Muscle of back (tissue), 13 donors: ENCODE data around the gene RAVER1. TPM values are rescaled to one million over a fixed set of nuclear protein-coding genes. Genes with fewer than 3 reads are reported as not detected.
"Not testable (repeated sequence)": the region's sequence is repeated elsewhere in the genome, so short reads cannot be mapped to it uniquely, and the experiment has no call there.

Experiments used
- DNase-seq, 3 donors: peaks; one replicate each; pipeline versions ENCODE4 v3.0.0 to v3.0.0-alpha.2; 2013
- long read RNA-seq, 9 donors: transcript quantifications; one replicate each; lab custom pipeline, GENCODE V29; 2026
- polyA plus RNA-seq, 10 donors: library from polyadenylated mRNA; unstranded; fragments of 120-200 nt; gene quantifications; one replicate each; pipeline ENCODE4 v1.2.1, GENCODE V29; 2013; ENCODE audit not compliant: insufficient read length in 10 of 10

The RAVER1 gene
- polyA plus RNA-seq: 10 to 100 TPM in 8 of 10 donors, 1 to 10 TPM in 2; 9.4 to 21.1 (median 15.0) TPM
- long read RNA-seq, donor 1, partial matches to known transcripts: 0 of 1 reads
- long read RNA-seq, donor 1, other reads (novel, unspliced or antisense): 0 of 1 reads
- long read RNA-seq, donor 2, partial matches to known transcripts: 0 of 3 reads
- long read RNA-seq, donor 2, other reads (novel, unspliced or antisense): 0 of 3 reads
- long read RNA-seq, donor 3: 0 reads
- long read RNA-seq, donor 4, partial matches to known transcripts: 0 of 3 reads
- long read RNA-seq, donor 4, other reads (novel, unspliced or antisense): 0 of 3 reads
- long read RNA-seq, donor 5, partial matches to known transcripts: 0 of 1 reads
- long read RNA-seq, donor 5, other reads (novel, unspliced or antisense): 0 of 1 reads
- long read RNA-seq, donor 6: 0 reads
- long read RNA-seq, donor 7, transcript RAVER1-208 (13 exons, 3,501 nt): major isoform, 5 of 5 reads
- long read RNA-seq, donor 7, partial matches to known transcripts: 0 of 5 reads
- long read RNA-seq, donor 7, other reads (novel, unspliced or antisense): 0 of 5 reads
- long read RNA-seq, donor 8, partial matches to known transcripts: 0 of 2 reads
- long read RNA-seq, donor 8, other reads (novel, unspliced or antisense): 0 of 2 reads
- long read RNA-seq, donor 9, partial matches to known transcripts: 0 of 1 reads
- long read RNA-seq, donor 9, other reads (novel, unspliced or antisense): 0 of 1 reads

GRCh38 chr19:10332965-10333757 lies at the start of gene RAVER1:
Gene RAVER1, minus strand, starts transcription at chr19:10333529. Its CDS starts 22 bp downstream, at chr19:10333507.
- peak; percentile 98 to 99 (median 98) for DNase-seq

GRCh38 chr19:10383223-10383499 lies 49.8 kb upstream of the RAVER1 start:
- DNase-seq: not testable (repeated sequence)

- peak; percentile 99 for DNase-seq
Measured at GRCh38 chr19:10380313-10381102, 47.2 kb upstream of the RAVER1 start, which contains the start of gene TYK2. Gene TYK2, minus strand, starts transcription at chr19:10380572. Its CDS starts 2,166 bp downstream, at chr19:10378406.

GRCh38 chr19:10379880-10380312 lies 46.6 kb upstream of the RAVER1 start:
- DNase-seq: no peak

GRCh38 chr19:10378124-10378523 lies 44.8 kb upstream of the RAVER1 start:
- DNase-seq: no peak

GRCh38 chr19:10377140-10377640 lies 43.9 kb upstream of the RAVER1 start:
- not testable (repeated sequence) for DNase-seq

- no peak for DNase-seq
Measured at GRCh38 chr19:10374931-10375330, 41.6 kb upstream of the RAVER1 start.

GRCh38 chr19:10372690-10373089 lies 39.4 kb upstream of the RAVER1 start:
- no peak for DNase-seq

- no peak for DNase-seq
Measured at GRCh38 chr19:10368101-10368803, 34.9 kb upstream of the RAVER1 start.

- not testable (repeated sequence) for DNase-seq
Measured at GRCh38 chr19:10366950-10367512, 33.7 kb upstream of the RAVER1 start.

GRCh38 chr19:10365518-10365917 lies 32.2 kb upstream of the RAVER1 start:
- DNase-seq: no peak

- no peak for DNase-seq
Measured at GRCh38 chr19:10364644-10365043, 31.3 kb upstream of the RAVER1 start.

GRCh38 chr19:10363789-10364281 lies 30.5 kb upstream of the RAVER1 start:
- no peak for DNase-seq

GRCh38 chr19:10362259-10362658 lies 28.9 kb upstream of the RAVER1 start:
- no peak for DNase-seq

GRCh38 chr19:10361569-10362011 lies 28.3 kb upstream of the RAVER1 start:
- no peak for DNase-seq

GRCh38 chr19:10356431-10356830 lies 23.1 kb upstream of the RAVER1 start:
- DNase-seq: no peak

GRCh38 chr19:10353793-10354391 lies 20.6 kb upstream of the RAVER1 start:
- DNase-seq: peak in 1 of 3 donors; percentile 39

- peak; percentile 24 to 75 (median 54) for DNase-seq
Measured at GRCh38 chr19:10352764-10353671, 19.7 kb upstream of the RAVER1 start.
